Stimulated activated CD8-positive, alpha-beta memory T cell treated with anti-CD3 and anti-CD28 coated beads, Interleukin-2, amount 100 ng/mL, for 48 hours (primary cell): Measurements from ENCODE around the gene CACNG4.

Experiments used
- DNase-seq, 2 donors: peaks; one replicate each; pipeline ENCODE4 v3.0.0-alpha.2; 2020; ENCODE audit warnings: low read depth in 2 of 2

The CACNG4 gene

DNA sequence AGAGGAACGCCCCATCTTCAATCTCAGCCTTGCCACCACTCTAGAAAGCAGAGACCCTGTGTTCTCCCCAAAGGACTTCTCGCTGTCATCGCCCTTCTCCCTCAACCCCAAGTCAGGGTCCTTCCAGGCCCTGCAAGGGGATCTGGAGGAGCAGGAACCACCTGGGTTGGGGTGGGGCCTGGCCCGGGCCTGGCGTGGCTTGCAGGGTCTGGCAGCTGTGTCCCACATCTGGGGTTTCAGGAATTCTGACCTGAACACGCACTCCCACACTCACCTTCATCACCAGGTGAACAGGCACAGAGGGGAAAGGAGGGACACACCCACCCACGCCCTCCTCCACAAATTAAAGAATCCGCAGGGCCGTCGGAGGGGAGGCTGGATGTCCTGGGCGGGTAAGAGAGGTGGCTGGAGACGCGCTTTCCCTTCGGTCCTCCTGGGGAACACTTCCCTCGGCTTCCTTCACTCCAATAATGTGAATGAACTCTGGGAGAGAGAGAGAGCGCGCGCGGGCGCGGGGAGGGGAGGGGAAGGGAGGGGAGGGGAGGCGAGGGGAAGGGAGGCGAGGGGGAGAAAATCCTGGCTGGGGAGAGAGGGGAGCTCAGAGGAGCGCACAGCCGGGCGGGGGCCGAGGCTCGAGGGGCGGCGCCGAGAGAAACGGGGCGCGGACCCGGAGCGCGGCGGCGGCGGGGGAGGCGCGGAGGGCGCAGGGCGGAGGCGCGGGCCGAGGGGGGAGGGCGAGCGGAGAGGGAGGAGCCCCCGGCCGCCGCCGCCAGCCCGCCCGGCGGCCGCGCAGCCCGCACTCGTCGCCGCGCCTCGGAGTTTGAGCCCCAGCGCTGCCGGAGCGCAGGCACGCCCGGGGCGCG, at the start of gene CACNG4:
Gene CACNG4, plus strand, starts transcription at position 799 of the 863 bp plus-strand sequence. CDS start 205 bp downstream, outside the sequence.
- DNase-seq, result no peak

GRCh38 chr17:66915204-66915611, 49.3 kb upstream of the CACNG4 start:
- no peak for DNase-seq

DNA sequence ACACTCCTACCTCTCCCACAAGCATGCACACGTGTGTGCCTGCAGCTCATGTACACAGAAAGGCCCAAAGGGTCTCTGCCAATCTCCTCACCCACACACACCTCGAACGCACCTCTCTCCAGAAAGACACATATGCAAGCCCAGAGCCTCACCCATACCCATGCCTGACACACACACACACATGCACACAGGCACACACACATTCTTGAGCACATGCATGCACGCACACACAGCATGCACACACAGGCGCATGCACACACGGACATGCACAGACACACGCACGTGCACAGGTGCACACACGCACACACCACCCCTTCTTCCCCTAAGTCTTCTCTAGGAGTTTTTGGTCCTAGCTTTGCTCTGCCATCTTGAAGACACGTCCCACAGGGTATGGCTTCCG, 48.7 kb upstream of the CACNG4 start:
- DNase-seq, result no peak

DNA sequence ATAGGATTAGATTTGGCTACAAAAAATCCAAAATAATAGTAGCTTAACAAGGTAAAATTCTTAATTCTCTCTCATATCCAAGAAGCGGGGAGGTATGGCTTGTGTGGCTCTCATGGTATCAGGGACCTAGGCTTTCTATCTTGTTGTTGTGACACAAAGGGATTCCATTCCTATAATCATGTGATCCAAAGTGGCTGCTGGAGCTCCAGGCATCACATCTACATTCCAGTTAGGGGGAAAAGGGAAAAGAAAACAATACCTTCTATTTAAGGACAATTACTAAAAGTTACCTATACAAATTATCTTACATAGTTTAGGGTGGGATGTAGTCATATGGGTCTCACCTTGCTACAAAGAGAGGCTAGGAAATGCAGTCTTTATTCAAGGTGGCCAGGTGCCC, 47.6 kb upstream of the CACNG4 start:
- no peak for DNase-seq

GRCh38 chr17:66918896-66919295, 45.6 kb upstream of the CACNG4 start:
- no peak for DNase-seq

- no peak for DNase-seq
Observed at GRCh38 chr17:66920435-66920834, 44.1 kb upstream of the CACNG4 start.

- DNase-seq, result no peak
Observed at GRCh38 chr17:66920950-66921349, 43.6 kb upstream of the CACNG4 start.

- DNase-seq, result no peak
Observed at GRCh38 chr17:66923886-66924285, 40.6 kb upstream of the CACNG4 start.

DNA sequence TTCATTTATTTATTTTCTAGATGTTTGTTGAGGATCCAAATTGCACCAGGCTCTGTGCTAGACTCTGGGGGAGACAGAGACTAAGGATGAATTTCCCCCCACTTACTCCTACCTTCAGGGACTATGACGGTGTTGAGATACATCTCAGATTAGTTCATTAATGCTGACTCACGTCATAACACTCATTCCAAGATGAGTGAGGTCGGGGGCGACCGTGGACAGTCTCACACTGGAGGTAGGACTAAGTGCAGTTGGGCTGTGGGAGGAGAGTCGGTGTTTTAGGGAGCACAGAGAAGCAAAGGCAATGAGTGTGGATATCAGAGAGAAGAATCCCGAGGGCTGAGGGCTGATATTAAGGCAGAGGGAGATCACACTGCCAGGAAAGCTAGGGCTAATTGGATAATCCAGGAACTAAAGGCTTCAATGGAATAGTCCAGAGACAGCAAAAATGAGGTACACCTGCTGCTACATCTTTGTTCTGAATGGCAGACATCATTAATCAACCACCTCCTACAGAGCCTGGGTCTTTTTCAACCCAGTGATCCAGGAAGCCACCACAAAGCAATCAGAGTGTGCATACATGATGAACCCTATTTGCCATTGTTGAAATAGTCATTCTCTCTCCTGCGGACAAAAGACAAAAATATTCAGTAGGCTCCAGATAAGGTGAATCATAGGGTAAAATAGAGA, 38.6 kb upstream of the CACNG4 start:
- no peak for DNase-seq

DNA sequence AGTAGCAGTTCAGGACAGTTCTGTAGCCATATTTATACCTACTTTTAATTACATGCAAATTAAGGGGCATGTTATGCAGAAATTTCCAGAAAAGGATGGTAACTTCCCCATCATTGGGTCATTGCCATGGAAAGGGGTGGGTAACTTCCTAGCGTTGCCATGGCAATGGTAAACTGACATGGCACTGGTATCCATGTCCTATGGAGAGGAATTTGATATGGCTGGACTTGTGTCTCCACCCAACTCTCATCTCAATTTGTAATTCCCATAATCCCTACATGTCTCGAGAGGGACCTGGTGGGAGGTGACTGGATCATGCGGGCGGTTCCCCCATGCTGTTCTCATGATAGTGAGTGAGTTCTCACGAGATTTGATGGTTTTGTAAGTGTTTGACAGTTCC, 35.6 kb upstream of the CACNG4 start:
- DNase-seq, result no peak

DNA sequence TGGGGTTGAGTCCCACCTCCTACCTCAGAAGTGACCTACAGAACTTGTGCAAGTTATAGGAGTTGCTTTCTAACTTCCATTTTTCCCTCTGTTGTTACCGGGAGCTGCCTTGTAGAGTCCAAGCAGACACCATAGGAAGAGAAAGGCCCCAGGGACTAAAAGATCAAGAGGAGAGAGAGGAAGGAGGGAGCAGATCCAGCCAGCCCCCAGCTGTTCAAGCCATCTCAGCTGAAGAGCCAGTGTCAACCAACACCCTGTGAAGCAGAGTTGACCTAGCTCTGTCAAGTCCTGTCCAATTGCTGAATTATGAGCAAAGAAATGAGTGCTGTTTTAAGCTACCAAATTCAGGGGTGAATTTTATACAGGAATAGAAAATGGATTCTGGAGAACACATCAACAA, 34.9 kb upstream of the CACNG4 start:
- no peak for DNase-seq

GRCh38 chr17:66930933-66931332, 33.6 kb upstream of the CACNG4 start:
- no peak for DNase-seq

- DNase-seq, result no peak
Observed at GRCh38 chr17:66932311-66932710, 32.2 kb upstream of the CACNG4 start.

DNA sequence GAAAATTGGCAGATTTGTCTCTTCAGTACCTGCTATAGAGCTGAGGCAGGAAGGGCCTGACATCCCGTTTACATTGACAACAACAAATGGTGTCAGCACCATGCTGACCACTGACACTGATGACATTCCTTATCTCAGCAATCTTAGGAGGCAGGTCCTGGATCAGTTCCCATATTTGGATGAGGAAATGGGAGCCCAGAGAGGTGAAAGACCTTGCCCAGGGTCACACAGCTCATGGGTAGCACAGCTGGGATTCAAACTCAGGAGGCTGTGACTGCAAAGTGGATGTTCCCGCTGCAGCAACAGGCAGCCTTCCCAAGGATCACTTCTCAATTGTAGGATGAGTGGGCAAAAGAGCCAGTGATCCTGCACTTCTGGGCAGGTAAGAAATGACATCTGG, 30.5 kb upstream of the CACNG4 start:
- DNase-seq, result no peak

DNA sequence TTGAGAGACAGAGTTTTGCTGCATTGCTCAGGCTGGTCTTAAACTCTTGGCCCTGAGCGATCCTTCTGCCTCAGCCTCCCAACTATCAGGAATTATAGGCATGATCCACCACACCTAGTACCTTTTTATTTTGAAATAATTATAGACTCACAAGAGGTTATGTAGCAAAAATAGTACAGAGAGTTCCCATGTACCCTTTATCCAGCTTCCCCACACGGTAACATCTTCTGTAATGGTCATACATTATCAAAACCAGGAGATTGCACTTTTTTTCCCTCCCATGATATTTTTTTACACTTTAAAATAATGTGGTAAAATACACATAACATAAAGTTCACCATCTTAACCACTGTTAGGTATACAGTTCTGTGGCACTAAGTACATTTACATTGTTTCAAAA, 28.8 kb upstream of the CACNG4 start:
- DNase-seq, result no peak

DNA sequence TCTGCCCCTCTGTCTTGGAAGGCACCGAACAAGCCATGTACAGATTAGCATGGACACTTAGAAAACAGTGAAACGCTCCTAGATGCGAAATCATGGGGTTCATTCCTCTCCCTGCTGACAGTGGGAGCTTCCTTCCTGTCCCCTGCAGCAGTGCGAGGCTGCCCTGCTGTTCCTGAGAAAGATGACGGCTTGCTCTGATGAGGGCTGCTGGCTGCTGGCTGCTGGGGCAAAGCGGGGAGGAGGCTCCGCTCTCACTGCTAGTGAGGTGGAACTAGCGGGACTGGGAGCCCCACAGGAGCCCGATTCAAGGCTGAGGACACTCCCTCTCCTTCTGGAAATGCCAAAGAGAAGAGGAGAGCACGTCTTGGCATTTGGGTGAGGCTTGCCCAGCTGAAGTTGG, 25.9 kb upstream of the CACNG4 start:
- no peak for DNase-seq

DNA sequence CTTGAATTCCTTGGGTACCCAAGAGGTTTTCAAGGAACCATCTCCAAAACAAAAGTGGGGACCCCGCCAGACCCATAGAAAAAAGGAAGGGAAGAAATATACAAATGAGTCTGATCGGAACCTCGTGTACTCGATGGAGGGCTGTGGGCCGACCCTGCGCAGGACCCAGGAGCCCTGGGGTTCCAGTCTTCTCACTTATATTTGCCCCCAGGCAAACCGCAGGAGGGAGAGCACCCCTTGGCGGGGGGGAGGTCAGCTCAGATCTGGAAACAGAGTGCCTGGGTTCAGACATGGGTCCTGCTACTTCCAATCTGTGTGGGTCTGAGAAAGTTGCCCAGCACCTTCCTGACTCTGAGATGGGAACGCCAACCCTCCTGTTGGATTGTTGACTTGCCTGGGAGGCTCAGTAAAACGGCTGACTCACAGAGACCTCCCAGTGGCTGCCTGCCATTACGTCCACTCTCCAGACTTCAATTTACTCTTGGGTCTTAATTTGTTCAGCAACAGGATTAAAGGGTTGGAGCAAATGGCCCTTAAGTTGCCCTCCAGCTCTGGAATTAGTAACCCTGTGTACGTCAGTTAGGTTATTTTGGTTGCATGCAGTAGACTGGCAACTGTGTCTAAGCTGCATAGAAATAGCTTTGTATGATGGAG, 24.9 kb upstream of the CACNG4 start:
- no peak for DNase-seq

GRCh38 chr17:66941249-66941648, 23.3 kb upstream of the CACNG4 start:
- DNase-seq, result no peak

DNA sequence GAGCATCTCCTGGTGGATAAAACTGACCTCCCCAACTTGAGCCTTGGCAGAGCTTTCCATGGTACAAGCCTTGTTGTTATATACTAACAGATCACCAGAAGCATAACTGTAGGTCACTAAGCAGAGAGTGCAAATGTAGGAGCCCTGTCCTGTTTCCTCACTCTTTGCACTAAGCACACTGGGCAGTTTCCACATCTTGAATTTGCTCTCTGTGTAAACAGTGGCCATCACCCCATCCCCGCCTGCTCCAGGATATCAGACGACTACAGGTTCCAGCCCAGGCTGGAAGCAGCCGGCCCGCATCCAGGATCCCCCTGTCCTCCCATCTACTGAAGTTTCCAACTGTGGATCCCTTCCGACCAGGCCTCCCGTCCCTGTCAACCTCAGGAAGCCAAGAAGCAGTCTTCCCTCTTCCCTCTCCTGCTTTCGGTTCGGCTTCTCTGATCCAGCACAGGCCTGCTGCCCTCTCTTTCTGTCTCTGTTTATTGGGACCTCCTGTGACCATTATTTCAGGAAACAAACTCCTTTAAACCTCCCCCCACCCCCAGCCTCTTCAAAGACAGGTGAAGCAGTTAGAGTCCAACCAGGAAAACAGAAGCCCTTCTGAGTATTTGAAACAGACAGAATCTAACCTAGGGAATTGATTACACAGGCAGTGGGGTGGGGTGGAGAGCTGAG, 22.6 kb upstream of the CACNG4 start:
- DNase-seq, result no peak

DNA sequence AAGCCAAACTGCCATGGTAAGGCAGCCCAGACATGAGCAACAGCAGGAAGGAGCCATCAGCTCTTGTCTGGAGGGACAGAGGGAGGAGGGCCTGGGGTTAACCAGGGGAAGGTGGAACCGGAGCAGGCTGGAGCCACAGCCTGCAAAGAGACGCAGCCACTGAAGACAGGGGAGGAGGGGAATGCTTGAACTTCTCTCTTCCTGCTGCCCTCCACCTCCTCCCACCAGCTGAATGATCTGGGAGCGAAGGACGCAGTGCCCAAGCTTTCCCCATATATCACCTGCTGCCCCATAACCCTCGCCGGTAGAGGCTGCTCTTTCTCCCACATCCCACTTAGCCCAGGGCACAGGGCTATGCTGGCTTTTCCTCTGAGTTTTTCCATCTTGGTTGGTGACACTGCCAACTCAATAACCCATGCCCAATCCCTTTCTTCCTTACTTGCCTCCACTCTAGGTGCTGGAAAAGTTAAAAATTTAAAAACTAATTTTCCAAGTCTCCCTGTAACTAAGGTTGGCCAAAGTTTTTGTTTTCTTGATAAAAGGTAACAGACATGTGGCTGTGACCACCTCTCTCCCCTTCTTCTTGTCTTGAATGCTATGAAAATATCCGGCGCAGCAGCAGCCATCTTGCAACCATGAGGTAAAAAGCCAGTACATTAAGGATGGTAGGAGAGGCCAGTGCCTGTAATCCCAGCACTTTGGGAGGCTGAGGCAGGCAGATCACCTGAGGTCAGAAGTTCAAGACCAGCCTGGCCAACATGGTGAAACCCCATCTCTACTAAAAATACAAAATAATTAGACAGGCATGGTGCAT, 21.8 kb upstream of the CACNG4 start:
- no peak for DNase-seq

GRCh38 chr17:66943484-66943883, 21.0 kb upstream of the CACNG4 start:
- no peak for DNase-seq
